GM18520 (cell line): ENCODE measurements around the gene INSIG1.

Experiments used
- ATAC-seq: cut with Tn5 transposase; IDR thresholded peaks from one replicate; pipeline ENCODE4 v1.9.1; 2021; ENCODE audit not compliant: unreplicated experiment

The INSIG1 gene

GRCh38 chr7:155300641-155301452 is 3.2 kb downstream of the INSIG1 start:
- ATAC-seq, result no peak

- no peak for ATAC-seq
Observed at GRCh38 chr7:155303039-155303593, 5.4 kb downstream of the INSIG1 start.

DNA sequence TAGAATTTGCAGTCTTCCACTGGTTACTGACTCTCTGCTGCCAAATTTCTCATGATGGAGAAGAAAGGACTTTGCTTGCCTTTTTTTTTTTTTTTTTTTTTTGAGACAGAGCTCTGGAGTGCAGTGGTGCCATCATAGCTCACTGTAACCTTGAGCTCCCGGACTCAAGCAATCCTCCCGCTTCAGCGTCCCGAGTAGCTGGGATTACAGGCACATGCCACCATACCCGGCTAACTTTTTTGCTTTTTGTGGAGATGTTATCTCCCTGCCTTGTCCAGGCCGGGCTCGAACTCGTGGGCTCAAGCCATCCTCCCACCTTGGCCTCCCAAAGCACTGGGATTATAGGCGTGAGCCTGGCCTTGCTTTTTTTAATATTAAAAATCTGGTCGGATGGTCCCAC is 6.2 kb downstream of the INSIG1 start:
- no peak for ATAC-seq

- no peak for ATAC-seq
Observed at GRCh38 chr7:155305231-155305904, 7.7 kb downstream of the INSIG1 start.

GRCh38 chr7:155306673-155307470 is 9.2 kb downstream of the INSIG1 start:
- ATAC-seq, result no peak

- no peak for ATAC-seq
Observed at GRCh38 chr7:155308330-155309020, 10.8 kb downstream of the INSIG1 start.

GRCh38 chr7:155309021-155309338 is 11.3 kb downstream of the INSIG1 start:
- no peak for ATAC-seq

- ATAC-seq, result no peak
Observed at GRCh38 chr7:155310425-155311114, 12.9 kb downstream of the INSIG1 start.

GRCh38 chr7:155311826-155312537 is 14.3 kb downstream of the INSIG1 start:
- no peak for ATAC-seq

GRCh38 chr7:155312633-155313032 is 15.0 kb downstream of the INSIG1 start:
- no peak for ATAC-seq

DNA sequence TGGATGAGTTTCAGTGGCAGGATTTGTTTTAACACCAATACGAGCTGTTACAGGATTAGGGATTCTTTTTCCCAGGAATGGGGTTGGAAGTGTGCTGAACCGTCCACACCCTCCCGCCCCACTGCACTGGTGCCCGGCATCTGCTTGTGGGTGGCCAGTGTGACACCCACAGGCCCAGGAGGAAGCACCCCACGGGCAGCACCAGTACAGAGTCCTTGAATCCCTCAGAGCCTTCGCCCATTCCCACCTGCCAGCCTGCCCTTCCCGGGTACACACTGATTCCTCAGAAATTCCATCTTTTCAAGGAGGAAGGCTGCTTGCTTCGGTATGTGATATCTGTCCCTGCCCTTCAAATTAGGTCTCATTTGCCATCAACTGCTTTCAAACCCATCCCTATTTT is 15.4 kb downstream of the INSIG1 start:
- ATAC-seq, result no peak

GRCh38 chr7:155315977-155316376 is 18.3 kb downstream of the INSIG1 start:
- no peak for ATAC-seq

GRCh38 chr7:155316427-155317113 is 18.9 kb downstream of the INSIG1 start:
- no peak for ATAC-seq

DNA sequence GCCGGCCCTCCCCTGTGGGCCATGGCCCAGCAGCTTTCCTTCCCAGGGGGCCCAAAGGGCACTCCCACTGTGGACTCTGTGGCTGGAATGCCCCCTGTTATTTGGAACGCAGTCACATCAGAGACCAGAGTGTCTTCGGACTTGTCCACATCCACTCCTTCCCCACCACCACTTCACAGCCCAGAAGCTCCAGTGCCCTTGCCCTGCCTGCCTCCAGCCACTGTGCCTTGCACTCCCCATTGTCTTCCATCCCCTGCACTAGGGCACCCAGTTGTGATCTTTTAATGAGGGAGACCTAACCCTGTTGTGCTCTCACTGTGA is 19.4 kb downstream of the INSIG1 start:
- ATAC-seq, result no peak

DNA sequence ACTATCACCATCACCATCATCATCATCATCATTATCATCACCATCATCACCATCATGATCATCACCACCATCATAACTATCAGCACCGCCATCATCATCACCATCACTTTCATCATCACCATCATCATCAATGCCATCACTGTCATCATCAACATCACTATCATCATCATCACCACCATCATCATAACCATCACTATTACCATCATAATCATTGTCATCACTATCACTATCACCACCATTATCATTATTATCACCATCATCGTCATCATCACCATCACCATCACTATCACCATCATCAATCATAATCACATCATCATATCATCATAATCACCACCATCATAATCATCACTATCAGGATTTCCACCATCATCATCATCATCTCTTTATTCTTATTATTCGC is 20.6 kb downstream of the INSIG1 start:
- ATAC-seq, result no peak

DNA sequence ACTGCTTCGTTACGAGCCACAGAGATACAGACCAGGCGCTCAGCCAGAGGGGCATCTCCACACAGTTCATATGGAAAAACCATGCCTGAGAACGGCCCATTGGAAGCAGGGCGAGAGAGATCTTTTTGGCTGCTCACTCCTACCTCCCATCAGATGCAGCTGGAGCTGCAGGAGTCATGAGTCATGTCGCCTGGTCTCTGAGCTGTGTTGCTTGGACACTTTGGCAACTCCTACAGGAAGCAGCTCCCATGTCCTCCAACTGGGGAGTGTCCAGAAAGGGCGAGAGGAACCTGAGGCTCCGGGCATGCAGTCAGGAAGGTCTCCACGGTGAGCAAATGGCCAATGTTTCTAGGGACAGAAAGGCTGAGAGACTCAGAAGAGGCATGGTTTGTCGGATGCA is 24.9 kb downstream of the INSIG1 start:
- no peak for ATAC-seq

GRCh38 chr7:155323001-155323638 is 25.4 kb downstream of the INSIG1 start:
- ATAC-seq, result no peak

GRCh38 chr7:155324012-155324917 is 26.6 kb downstream of the INSIG1 start:
- ATAC-seq, result no peak
